ENCODE data around the gene MEI1. TPM values are rescaled to one million over a fixed set of nuclear protein-coding genes. Genes with fewer than 3 reads are reported as not detected.

MEI1 gene
- total RNA-seq, 3 donors from 2014 or later (not counting 1 experiment from before 2014, with no cell fraction given), result 44.7 to 75.6 (median 50.3) TPM

DNA sequence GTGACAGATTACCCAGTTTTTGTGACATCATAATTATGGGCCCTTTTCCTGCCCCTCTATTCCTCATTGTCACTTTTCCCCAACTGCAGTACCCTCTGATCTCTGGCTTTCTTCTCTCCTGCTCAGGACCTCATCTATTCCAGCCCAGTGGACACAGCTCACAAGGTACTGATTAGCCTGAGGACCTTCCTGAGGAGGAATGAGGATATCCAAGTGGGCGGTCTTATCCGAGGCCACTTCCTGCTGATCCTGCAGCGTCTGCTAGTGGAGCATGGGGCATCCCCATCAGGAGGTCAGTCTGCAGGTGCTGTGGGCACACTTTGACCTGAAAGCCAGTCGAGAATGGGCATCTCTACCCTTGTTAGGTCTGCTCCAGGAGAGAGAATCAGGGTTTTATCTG, 76.7 kb downstream of the MEI1 start:
- H3K4me1 ChIP-seq (ENCODE audit: control insufficient read depth, insufficient read depth, low read length), result peaks cover 14% of the 10 kb centered on the region
- no peaks in the 10 kb centered on the region for H3K27me3 ChIP-seq (ENCODE audit: control insufficient read depth, insufficient read depth, low read length)
- no peaks in the 10 kb centered on the region for H3K9me3 ChIP-seq (ENCODE audit: control insufficient read depth, insufficient read depth, low read length)
- H3K36me3 Mint-ChIP-seq, result no peaks in the 10 kb centered on the region
- H3K27ac ChIP-seq (ENCODE audit: low read length), result no peak overlapping the region
- no peaks in the 10 kb centered on the region for H3K36me3 ChIP-seq (ENCODE audit: control insufficient read depth, insufficient read depth, low read length)
- DNase-seq (no peak), ATAC-seq (no peak)
- no peak overlapping the region for H3K4me3 ChIP-seq (ENCODE audit: low read length)
- H3K4me3 Mint-ChIP-seq, result no peak overlapping the region
- no peak overlapping the region for H3K27ac Mint-ChIP-seq
- H3K9me3 Mint-ChIP-seq, result no peaks in the 10 kb centered on the region
- H3K4me1 Mint-ChIP-seq, result peaks cover 12 to 15% of the 10 kb centered on the region in 2 donors
- intact Hi-C loops (cut with micrococcal nuclease), result no loop called here
- TF ChIP-seq, protein P1, sequence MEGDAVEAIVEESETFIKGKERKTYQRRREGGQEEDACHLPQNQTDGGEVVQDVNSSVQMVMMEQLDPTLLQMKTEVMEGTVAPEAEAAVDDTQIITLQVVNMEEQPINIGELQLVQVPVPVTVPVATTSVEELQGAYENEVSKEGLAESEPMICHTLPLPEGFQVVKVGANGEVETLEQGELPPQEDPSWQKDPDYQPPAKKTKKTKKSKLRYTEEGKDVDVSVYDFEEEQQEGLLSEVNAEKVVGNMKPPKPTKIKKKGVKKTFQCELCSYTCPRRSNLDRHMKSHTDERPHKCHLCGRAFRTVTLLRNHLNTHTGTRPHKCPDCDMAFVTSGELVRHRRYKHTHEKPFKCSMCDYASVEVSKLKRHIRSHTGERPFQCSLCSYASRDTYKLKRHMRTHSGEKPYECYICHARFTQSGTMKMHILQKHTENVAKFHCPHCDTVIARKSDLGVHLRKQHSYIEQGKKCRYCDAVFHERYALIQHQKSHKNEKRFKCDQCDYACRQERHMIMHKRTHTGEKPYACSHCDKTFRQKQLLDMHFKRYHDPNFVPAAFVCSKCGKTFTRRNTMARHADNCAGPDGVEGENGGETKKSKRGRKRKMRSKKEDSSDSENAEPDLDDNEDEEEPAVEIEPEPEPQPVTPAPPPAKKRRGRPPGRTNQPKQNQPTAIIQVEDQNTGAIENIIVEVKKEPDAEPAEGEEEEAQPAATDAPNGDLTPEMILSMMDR (IDR thresholded peaks at IDR 0.05), result no peak
- H3K27me3 Mint-ChIP-seq (ENCODE audit: low read depth in 2 of 2), result no peaks in the 10 kb centered on the region
- WGBS (ENCODE audit: insufficient coverage), result 94% methylated on average over 4 of the region's 4 CpGs

DNA sequence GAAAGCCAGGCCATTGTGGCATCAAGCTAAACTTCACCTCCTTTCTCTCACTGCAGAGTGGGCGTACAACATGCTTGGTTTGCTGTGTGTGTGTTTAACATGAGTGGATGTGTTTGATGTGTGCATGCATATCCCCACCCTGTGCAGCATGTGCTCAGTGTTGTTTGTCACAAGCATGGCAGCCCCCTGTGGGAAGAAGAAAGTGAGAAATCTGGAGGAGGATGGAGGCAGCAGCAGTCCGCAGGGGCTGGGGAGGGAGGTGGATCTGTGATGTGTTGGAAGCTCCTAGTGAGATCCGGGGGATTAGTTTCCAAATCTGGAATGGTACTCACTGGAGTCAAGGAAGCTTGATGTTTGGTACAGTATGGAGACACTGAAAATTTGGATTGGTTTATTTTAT, 77.1 kb downstream of the MEI1 start:
- H3K9me3 ChIP-seq (ENCODE audit: control insufficient read depth, insufficient read depth, low read length), result no peaks in the 10 kb centered on the region
- peaks cover 16 to 19% of the 10 kb centered on the region in 2 donors for H3K4me1 Mint-ChIP-seq
- DNase-seq, result no peak
- no peak overlapping the region for H3K4me3 Mint-ChIP-seq
- H3K27me3 Mint-ChIP-seq (ENCODE audit: low read depth in 2 of 2), result no peaks in the 10 kb centered on the region
- no peak overlapping the region for H3K27ac ChIP-seq (ENCODE audit: low read length)
- no peak for ATAC-seq
- H3K27ac Mint-ChIP-seq, result no peak overlapping the region
- TF ChIP-seq, protein P1 (IDR thresholded peaks at IDR 0.05), result no peak
- 89% methylated on average over 2 of the region's 3 CpGs for WGBS (ENCODE audit: insufficient coverage)
- no peaks in the 10 kb centered on the region for H3K36me3 ChIP-seq (ENCODE audit: control insufficient read depth, insufficient read depth, low read length)
- H3K27me3 ChIP-seq (ENCODE audit: control insufficient read depth, insufficient read depth, low read length), result no peaks in the 10 kb centered on the region
- H3K36me3 Mint-ChIP-seq, result no peaks in the 10 kb centered on the region
- no peaks in the 10 kb centered on the region for H3K9me3 Mint-ChIP-seq
- no peak overlapping the region for H3K4me3 ChIP-seq (ENCODE audit: low read length)
- intact Hi-C loops (cut with micrococcal nuclease), result no loop called here
- peaks cover 18% of the 10 kb centered on the region for H3K4me1 ChIP-seq (ENCODE audit: control insufficient read depth, insufficient read depth, low read length)

DNA sequence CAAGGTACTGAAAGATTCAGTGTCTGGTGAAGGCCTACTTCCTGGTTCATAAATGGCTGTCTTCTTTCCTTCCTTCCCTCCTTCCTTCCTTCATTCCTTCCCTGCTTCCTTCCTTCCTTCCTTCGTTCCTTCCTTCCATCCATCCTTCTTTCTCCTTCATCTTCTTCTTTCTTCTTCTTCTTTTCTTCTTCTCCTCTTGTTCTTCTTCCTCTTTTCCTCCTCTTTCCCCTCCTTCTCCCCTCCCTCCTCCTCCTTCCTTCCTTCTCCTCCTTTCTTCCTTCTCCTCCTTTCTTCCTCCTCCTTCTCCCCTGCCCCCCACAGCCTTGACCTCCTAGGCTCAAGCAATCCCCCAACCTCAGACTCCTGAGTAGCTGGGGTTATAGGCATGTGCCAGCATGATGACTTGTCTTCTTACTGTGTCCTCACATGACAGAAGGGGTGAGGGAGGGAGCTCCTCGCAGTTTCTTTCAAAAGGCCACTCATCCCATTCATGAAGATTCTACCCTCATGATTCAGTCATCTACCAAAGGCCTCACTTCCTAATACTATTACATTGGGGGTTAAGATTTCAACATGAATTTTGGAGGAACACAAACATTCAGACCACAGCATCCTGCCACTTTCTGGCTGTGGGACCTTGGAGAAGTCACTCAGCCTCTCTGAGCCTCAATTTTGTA, 78.6 kb downstream of the MEI1 start:
- Histone ChIP-seq H3K4me3 (ENCODE audit: low read length) (no peak overlapping the region), H3K27me3 (ENCODE audit: control insufficient read depth, insufficient read depth, low read length) (no peaks in the 10 kb centered on the region), H3K36me3 (ENCODE audit: control insufficient read depth, insufficient read depth, low read length) (no peaks in the 10 kb centered on the region), H3K9me3 (ENCODE audit: control insufficient read depth, insufficient read depth, low read length) (no peaks in the 10 kb centered on the region), H3K4me1 (ENCODE audit: control insufficient read depth, insufficient read depth, low read length) (peaks cover 33% of the 10 kb centered on the region), H3K27ac (ENCODE audit: low read length) (no peak overlapping the region)
- no peaks in the 10 kb centered on the region for H3K36me3 Mint-ChIP-seq
- intact Hi-C loops (cut with micrococcal nuclease), result no loop called here
- TF ChIP-seq, protein P1 (IDR thresholded peaks at IDR 0.05), result no peak
- peaks cover 31 to 34% of the 10 kb centered on the region in 2 donors for H3K4me1 Mint-ChIP-seq
- DNase-seq (no peak), ATAC-seq (no peak)
- H3K27ac Mint-ChIP-seq, result peak overlapping the region in 1 of 2 donors; percentile 11
- H3K4me3 Mint-ChIP-seq, result no peak overlapping the region
- whole genome bisulfite sequencing (ENCODE audit: insufficient coverage), result 88% methylated on average over 1 of the region's 2 CpGs
- no peaks in the 10 kb centered on the region for H3K9me3 Mint-ChIP-seq
- H3K27me3 Mint-ChIP-seq (ENCODE audit: low read depth in 2 of 2), result no peaks in the 10 kb centered on the region
